Subcutaneous adipose tissue (tissue), 4 donors: ENCODE data around the gene RTN4R. TPM values are rescaled to one million over a fixed set of nuclear protein-coding genes. Genes with fewer than 3 reads are reported as not detected.

Experiments used
- total RNA-seq, 4 donors: library from RNA; depleted of rRNA; stranded (reverse); fragments of >200 nt; gene quantifications; one replicate each; pipeline ENCODE4 v1.1.0, GENCODE V29; 2016
- TF ChIP-seq, protein P1 (sequence below): fragments of 450-650 bp; IDR thresholded peaks from one replicate; pipeline ENCODE4 v1.5.1; 2016; ENCODE audit warnings: low read depth, mild to moderate bottlenecking, control low read depth, antibody characterized with exemption, moderate library complexity

The RTN4R gene
- total RNA-seq, 4 donors from 2014 or later, result 0.68 to 0.82 TPM; not detected in 2

DNA sequence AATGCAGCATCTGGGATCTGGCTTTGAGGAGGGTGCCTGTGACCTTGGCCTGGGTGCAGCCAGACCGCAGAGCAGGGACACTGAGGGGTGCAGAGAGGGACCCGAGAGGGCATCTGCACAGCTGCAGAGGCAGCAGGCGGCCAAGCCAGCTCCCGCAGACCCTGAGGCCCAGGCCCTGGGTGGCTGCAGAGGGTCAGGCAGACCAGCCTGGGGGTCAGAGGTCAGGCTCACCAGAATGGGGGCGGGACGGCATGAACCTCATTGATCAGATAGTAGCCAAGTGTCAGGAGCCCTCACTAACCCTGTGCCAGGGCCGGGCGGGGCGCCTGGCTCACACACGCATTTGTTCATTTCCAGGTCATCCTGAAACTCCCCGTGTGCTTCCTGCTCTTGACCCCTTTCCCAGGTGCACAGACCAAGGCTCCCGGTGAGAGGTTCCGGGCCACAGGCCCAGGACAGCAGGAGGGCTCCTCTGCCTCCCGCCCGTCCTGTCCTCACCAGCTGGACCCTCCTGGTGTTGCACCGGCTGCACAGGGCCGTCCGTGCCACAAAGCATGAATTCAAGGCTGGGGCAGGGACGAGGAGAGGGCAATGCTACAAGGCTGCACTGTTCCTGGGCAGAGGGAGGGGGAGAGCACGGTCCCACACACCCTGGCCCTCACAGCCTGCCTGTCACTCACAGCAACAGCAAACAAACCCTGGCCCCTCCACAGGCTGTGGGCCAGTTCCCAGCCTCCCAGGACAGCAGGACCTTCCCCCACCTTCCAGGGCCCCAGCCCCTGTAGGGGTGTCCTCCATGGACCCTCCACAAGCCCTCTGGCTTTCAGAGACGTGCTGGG lies 3.3 kb downstream of the RTN4R start:
- TF ChIP-seq, protein P1, sequence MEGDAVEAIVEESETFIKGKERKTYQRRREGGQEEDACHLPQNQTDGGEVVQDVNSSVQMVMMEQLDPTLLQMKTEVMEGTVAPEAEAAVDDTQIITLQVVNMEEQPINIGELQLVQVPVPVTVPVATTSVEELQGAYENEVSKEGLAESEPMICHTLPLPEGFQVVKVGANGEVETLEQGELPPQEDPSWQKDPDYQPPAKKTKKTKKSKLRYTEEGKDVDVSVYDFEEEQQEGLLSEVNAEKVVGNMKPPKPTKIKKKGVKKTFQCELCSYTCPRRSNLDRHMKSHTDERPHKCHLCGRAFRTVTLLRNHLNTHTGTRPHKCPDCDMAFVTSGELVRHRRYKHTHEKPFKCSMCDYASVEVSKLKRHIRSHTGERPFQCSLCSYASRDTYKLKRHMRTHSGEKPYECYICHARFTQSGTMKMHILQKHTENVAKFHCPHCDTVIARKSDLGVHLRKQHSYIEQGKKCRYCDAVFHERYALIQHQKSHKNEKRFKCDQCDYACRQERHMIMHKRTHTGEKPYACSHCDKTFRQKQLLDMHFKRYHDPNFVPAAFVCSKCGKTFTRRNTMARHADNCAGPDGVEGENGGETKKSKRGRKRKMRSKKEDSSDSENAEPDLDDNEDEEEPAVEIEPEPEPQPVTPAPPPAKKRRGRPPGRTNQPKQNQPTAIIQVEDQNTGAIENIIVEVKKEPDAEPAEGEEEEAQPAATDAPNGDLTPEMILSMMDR, result no peak

- TF ChIP-seq, protein P1, result no peak
Measured at GRCh38 chr22:20262582-20263147, 5.5 kb downstream of the RTN4R start.

DNA sequence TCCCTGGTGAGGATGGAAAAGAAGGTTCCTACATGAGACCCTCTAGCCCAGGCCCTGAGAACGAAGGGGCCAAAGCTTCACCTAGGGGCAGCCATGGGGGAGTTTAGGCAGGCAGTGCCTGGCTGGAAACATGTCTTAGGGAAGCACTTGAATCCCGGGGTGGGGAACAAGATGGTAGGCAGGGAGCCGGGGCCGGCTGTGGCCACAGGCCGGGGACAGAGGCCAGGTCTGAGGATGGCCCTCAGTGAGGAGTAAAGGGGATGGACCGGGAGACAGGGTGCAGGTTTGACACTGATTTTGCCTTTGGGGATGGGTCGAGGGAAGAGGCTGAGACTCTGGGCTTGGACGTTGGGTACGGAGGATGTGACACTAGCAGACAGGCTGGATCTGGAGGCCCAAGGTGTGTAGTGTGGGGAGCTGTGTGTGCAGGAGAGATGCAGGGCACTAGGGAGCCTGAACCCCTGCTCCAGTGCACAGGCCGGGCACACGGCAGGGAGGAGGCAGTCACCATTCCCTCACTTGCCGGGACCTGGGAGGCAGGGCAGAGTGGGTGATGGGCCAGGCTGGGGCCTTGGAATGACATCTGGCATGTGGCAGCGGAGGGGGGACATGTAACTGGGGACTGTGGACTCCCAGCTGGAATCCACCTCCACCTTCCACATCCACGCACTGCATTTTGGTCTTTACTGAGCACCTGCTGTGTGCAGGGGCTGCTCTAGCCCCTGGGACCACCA lies 6.1 kb downstream of the RTN4R start:
- TF ChIP-seq, protein P1, result no peak

DNA sequence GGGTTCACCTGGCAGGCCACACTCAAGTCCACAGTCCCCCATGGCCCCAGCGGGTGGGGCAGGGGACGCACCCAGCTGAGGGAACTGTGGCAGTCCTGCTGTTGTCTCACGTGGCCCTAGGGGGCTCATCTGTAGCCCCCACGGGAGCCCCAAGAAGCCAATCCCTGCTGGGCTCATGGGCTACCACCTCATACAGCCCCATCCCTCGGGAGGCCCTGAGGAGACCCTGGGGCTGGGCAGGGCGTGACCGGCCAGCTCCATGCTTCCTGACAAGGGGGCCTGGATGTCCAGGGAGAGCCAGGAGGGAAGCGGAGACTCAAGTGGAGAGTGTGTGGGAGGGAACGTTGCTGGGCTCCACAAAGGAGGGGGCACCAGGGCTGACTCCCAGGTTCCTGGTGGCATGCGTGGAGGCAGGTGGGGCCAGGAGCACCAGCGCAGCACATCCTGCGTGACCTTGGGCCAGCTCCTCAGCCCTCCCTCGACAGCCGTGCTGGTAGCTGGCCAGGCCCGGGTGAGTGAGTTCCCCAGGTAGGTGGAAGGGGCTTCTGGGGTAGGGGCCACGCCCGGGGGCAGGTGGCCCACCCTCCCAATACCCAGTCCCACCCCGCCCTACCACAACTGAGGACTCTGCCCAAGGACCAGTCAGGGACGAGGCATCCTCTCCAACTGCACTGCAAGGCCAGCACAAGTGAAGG lies 7.9 kb downstream of the RTN4R start:
- TF ChIP-seq, protein P1, result no peak

GRCh38 chr22:20259327-20259688 lies 8.8 kb downstream of the RTN4R start:
- TF ChIP-seq, protein P1, result no peak

DNA sequence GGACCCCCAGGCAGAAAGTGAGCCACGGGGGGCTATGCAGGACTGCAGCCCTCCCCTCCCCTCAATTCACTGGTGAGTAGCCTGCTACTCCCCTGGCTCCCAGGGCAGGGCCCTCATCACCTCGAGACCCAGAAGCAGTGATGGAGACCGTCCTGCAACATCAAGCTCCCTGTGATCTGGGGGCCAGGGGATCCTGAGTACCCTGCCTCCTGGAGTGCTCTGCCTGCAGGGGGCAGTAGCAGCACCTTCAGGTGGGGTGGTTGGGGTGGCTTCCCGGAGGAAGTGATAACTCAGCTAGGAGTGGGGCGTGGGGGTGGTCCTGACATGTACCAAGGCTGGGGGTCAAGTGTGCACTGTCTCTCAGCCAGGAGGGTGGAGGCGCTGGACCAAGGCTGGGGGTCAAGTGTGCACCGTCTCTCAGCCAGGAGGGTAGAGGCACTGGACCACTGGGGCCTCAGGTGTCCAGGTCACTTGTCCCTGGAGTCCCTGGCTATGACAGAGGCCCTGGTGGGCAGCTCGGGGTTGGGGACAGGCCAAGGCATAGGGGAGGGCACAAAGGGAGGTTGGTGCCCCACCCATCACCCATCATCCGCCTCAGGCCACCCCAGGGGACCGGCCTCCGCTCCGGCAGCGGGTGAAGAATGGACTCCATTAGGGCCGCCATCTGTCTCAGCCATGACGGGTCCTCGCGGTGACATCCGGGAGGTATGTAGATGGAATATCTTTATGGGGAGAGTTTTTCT lies 9.4 kb downstream of the RTN4R start:
- TF ChIP-seq, protein P1, result no peak
